Measurements from ENCODE around the gene C17orf107.

DNA sequence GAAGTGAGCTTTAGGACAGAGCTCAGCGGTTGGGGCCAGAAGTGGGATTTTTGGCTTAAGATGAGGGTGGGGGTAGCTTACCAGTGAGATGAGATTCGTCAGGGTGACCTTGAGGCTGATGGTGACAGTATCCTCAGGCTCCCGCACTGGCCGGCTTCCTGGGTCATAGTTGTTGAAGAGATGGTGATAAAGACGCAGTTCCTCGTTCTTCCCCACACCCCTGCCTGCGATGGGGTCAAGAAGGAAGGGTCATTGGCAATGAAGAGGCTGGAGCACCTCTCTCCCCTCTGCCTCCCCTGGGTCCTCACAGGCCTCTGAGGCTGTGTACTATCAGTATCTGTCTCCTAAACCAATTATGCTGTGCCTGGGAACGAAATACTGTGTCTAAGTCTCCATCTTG is 3.2 kb downstream of the C17orf107 start:
- TF ChIP-seq, protein P1, sequence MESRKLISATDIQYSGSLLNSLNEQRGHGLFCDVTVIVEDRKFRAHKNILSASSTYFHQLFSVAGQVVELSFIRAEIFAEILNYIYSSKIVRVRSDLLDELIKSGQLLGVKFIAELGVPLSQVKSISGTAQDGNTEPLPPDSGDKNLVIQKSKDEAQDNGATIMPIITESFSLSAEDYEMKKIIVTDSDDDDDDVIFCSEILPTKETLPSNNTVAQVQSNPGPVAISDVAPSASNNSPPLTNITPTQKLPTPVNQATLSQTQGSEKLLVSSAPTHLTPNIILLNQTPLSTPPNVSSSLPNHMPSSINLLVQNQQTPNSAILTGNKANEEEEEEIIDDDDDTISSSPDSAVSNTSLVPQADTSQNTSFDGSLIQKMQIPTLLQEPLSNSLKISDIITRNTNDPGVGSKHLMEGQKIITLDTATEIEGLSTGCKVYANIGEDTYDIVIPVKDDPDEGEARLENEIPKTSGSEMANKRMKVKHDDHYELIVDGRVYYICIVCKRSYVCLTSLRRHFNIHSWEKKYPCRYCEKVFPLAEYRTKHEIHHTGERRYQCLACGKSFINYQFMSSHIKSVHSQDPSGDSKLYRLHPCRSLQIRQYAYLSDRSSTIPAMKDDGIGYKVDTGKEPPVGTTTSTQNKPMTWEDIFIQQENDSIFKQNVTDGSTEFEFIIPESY (IDR thresholded peaks at IDR 0.05) = no peak
- TF ChIP-seq, protein P2, sequence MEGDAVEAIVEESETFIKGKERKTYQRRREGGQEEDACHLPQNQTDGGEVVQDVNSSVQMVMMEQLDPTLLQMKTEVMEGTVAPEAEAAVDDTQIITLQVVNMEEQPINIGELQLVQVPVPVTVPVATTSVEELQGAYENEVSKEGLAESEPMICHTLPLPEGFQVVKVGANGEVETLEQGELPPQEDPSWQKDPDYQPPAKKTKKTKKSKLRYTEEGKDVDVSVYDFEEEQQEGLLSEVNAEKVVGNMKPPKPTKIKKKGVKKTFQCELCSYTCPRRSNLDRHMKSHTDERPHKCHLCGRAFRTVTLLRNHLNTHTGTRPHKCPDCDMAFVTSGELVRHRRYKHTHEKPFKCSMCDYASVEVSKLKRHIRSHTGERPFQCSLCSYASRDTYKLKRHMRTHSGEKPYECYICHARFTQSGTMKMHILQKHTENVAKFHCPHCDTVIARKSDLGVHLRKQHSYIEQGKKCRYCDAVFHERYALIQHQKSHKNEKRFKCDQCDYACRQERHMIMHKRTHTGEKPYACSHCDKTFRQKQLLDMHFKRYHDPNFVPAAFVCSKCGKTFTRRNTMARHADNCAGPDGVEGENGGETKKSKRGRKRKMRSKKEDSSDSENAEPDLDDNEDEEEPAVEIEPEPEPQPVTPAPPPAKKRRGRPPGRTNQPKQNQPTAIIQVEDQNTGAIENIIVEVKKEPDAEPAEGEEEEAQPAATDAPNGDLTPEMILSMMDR (IDR thresholded peaks at IDR 0.05; ENCODE audit: low read depth, low read length, missing input control) = no peak
- TF ChIP-seq YY1 (IDR thresholded peaks at IDR 0.05) = no peak
